Retina (tissue), 1 donor: ENCODE measurements around the gene PCBP4.
A peak's percentile ranks its signal among the peaks of the same experiment; 100 is the strongest.

ENCODE experiments used
- DNase-seq: peaks from one replicate; pipeline ENCODE4 v3.0.0-alpha.2; 2016

Gene PCBP4

DNA sequence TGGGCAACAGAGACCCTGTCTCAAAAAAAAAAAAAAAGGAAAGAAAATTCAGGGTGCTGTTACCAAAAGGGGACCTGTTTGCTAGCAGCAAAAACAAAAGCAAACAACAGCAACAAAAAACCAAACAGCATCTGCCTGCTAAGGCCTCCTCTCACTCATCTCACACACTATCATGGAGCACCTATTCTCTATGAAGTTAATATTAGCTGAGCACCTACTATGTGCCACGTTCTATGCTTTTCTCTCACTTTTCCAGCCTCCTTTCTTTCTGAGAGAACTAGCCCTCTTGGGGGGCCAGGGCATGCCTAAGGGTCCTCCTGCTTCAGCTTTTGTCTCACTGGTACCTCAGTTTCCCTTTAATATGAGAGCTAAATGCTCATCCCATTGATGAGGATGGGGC lies 12.5 kb downstream of the PCBP4 start:
- DNase-seq: no peak

DNA sequence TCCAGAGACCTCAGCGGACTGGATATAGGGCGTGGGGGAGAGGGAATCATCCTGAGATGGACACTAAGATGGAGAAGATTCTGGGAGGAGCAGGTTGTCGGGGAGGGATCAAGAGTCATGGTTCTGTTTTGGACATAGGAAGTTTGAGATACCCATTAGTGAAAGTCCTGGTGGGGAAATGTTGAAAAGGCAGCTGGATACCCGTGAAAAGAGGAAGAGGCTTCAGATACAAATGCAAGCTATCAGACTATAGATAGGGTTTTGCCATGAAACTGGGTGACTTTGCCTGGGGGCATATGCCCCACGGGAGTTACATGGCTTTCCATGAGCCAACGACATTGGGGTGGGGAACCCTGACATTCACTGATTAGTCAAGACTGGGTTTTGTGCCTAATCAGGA lies 13.1 kb downstream of the PCBP4 start:
- DNase-seq: no peak

DNA sequence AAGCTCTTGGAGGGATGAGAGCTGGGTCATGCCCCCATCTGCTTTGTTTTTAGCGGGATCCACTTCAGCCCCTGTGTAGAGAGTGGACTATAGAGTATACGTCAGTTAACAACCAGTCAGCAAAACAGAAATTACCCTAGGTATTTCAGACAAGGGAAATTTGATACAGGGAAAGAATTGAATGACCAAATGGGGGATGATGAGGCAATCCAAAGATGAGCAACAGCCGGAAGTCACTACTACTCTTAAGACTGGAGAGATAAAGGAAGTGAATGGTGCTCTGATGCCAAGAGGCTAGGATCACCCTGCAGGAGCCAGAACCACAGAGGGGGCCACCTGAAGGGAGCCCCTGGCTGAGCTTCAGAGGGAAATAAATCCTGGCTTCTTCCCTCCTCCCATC lies 13.8 kb downstream of the PCBP4 start:
- no peak for DNase-seq

DNA sequence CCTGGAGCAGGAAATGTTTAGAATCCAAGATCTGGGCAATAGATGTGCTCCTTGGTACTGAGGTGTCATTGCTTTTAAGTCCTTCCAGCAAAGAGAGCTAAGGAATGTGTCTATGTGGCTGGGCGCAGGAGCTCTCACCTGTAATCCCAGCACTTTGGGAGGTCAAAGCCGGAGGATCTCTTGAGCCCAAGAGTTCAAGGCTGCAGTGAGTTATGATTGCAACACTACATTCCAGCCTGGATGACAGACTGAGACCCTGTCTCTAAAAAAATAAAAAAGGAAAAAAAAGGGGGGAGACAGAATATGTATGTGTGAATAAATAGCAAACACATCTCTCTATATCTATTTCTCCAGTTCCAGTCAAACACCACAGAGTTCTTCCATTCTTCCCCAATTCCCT lies 16.4 kb downstream of the PCBP4 start:
- no peak for DNase-seq

DNA sequence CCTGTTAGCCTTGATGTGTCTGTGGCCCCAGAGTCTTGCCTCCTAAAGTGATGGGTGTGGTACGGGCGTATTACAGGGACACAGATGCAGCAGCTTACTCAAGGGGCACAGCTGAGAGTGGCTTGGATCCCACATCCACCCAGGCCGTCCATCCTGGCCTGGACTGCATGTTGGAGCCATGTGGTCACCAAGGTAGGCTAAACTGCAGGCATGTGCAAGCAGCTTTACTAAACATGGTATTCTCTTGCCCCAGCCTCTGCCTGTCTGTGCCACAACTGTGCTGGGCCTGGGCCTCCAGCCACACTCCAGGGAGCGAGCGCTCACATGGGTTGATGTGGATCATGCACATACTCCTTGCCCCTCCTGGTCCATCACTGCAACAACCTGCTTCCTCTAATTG lies 18.1 kb downstream of the PCBP4 start:
- DNase-seq: no peak

DNA sequence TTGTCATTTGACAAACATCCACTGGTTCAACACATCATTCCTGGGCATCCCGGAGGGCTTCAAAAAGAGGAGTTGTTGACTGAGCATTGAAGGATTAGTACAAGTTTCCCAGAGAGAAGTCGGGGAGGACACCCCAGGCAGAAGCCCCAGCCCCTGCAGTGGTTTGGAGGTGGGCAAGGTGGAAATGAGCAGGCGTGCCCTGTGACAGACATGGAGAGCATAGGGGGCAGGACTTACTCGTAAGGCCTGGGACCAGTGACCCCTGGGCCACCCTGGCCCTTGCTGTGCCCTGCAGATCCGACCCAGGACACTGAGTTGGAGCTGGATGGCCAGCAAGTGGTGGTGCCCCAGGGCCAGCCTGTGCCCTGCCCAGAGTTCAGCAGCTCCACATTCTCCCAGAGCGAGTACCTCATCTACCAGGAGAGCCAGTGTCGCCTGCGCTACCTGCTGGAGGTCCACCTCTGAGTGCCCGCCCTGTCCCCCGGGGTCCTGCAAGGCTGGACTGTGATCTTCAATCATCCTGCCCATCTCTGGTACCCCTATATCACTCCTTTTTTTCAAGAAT lies 19.2 kb downstream of the PCBP4 start:
- DNase-seq: no peak

DNA sequence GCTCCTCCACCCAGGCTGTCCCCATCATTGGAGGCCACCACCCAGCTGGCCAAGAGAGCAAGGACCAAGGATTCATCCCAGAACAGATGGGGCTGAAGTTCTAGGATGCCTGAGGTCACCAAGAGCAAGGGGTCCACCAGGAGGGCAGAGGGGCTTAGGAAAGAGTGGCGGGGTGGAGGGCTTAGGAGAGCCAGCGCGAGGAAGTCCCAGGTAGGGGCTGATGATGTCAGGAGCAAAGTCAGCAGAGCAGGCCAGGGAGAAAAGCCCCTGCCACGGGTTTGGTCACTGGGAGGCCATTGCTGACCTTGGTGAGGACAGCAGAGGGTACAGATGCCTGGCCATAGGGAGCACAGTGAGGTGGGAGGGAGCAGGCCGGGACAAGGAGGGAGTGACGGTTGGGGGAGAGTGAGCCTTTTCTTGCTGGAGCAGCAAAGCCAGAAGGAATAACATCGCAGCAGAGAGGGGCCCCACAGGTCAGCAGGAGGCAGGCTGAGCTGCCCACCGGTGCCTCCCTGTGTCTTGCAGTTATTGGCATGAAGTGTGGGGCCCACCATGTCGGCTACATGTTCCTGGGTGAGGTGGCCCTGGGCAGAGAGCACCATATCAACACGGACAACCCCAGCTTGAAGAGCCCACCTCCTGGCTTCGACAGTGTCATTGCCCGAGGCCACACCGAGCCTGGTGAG lies 19.9 kb downstream of the PCBP4 start:
- no peak for DNase-seq

DNA sequence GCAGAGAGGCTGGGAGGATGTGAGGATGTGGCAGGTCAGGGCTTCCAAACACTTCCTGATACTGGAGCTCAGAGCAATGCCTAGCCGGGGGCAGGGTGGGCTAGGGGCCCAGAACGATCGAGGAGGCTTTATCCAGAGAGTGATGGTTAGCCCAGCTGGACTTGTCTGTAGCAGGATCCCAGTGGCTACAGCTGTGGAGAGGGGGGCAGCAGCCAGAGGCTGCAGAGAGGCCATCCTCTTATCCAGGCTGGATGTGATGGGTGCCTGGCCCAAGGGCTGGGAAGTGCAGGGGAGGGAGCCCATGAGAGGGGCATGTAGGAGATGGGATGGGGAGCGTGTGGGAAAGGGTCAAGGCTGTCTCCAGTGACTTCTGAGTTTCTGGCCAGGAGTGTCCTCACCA lies 20.5 kb downstream of the PCBP4 start:
- DNase-seq: no peak

DNA sequence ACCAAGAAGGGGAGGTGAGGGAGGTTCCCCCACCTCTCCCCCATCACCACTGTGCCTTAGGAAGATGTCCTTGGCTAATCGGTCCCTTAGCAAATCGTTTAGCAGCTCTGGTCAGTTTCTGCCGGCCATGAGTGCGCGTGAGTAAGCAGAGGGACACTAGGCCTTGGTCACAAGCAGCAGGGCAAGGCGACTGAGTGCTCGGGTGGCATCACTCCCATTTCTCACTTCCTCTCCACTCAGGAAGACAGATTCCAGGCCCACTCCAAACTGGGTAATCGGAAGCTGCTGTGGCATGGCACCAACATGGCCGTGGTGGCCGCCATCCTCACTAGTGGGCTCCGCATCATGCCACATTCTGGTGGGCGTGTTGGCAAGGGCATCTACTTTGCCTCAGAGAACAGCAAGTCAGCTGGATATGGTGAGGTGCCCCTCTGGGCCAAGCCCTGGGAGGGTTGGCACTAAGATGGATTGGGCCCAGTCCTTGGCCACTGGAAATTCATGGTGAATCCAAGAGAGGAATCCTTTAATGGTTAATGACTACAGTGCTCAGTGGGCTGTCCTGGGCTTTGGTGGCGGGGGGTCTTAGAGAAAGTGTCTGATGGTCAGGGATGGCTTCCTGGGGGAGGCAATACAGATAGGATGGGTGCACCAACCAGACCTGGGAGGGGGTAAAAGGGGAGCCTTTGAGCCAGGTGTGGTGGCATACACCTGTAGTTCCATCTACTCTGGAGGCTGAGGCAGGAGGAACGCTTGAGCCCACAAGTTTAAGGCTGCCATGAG lies 21.1 kb downstream of the PCBP4 start:
- DNase-seq: no peak

DNA sequence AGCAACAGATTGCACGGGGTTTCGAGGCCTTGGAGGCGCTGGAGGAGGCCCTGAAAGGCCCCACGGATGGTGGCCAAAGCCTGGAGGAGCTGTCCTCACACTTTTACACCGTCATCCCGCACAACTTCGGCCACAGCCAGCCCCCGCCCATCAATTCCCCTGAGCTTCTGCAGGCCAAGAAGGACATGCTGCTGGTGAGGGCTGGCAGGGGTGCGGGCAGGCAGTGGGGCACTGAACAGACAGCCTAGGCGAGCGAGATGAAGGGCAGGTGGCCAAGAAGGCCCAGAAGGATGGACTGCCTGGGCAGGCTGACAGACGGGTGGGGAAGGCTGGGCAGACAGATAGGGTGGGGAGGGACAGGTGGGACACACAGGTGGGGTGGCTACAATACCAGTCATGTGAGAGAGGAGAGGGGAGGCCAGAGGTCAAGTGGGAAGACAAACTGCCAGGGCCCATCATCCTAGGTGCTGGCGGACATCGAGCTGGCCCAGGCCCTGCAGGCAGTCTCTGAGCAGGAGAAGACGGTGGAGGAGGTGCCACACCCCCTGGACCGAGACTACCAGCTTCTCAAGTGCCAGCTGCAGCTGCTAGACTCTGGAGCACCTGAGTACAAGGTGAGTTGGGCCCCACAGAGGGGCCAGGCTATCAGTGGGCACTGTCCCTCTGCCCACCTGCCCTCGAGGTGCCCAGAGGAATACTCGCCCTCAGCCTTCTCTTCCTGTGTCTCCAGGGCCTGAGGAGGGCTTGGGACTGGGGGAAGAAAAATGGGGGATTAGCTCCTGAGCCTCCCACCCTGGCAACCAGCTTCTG lies 22.0 kb downstream of the PCBP4 start:
- no peak for DNase-seq

DNA sequence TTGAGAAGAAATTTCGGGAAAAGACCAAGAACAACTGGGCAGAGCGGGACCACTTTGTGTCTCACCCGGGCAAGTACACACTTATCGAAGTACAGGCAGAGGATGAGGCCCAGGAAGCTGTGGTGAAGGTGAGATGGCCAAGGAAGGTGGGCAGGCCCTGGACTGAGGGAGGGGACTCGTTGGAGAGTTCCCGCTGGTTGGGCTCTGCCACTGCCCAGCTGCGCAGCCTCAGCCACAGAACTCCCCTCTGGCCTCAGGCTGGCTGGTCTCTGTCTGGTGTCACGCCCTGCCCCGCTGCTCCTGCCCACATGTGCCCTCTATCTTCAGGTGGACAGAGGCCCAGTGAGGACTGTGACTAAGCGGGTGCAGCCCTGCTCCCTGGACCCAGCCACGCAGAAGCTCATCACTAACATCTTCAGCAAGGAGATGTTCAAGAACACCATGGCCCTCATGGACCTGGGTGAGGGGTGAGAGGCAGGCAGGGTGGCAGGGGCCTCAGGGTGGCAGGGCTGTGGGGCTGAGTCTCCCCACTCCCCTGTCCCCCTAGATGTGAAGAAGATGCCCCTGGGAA lies 22.7 kb downstream of the PCBP4 start:
- DNase-seq: no peak

DNA sequence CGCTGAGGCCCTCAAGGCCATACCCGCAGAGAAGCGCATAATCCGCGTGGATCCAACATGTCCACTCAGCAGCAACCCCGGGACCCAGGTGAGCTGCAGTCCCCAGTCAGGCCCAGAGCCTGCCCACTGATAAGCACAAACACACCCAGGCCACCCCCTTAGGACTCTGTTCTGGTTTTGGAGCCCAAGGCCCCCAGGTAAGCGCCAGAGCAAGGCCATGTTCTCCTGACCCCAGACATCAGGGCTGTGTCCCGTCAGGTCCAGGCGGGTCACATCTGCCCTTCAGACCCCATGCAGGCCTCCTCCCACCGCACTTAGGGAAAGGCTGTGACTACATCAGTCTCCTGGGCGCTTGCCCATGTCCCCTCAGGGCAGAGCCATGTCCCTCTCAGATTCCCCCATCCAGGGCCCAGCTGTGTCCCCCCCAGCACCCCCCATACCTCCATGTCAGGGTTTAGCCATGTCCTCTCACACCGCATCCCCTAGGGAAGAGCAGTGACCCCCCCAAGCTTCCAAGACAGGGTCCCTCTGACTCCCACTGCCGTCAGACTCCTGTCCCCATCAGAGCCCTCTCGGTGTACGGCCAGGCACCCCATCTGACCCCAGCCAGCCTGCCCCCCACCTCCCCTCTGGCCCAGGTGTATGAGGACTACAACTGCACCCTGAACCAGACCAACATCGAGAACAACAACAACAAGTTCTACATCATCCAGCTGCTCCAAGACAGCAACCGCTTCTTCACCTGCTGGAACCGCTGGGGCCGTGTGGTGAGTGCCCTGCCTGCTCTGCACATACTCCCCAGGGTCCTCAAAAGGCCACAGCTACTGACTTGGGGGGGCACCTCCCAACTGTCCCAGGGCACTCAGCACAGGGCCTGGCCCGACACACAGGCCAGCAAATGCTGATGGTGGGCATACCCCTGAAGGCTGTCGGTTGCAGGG lies 23.5 kb downstream of the PCBP4 start:
- DNase-seq: no peak

DNA sequence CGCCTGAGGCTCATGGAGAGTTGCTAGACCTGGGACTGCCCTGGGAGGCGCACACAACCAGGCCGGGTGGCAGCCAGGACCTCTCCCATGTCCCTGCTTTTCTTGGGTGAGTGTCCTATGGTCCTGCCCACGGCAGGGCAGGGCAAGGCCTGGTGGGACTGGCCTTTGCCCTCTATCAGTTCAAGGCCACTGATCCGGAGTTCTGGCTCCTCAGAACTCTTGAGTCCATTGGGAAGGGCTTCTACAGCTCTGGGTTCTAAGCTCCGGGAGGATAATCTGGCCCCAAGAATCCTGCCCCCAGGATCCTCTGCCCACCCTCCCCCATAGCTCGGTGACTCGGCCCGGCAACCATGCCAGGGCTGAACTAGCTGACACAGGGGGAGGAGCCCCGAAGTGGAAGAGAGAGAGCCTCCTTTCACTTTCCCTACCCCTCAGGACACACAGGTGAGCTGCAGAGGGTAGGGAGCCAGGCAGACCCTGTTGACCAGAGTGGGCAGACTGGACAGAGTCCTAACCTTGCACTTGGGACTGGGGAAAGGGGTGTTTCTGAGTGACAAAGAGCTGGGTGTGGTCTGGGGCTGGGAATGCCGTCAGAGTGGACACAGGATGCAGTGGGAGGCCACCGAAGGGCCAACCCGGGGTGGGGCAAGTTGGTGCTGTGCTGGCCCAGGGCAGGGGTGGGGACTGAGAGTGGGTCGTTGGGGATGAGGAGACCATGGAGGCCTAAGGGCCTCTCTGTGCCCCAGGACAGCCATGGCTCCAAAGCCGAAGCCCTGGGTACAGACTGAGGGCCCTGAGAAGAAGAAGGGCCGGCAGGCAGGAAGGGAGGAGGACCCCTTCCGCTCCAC lies 24.4 kb downstream of the PCBP4 start:
- DNase-seq: no peak

DNA sequence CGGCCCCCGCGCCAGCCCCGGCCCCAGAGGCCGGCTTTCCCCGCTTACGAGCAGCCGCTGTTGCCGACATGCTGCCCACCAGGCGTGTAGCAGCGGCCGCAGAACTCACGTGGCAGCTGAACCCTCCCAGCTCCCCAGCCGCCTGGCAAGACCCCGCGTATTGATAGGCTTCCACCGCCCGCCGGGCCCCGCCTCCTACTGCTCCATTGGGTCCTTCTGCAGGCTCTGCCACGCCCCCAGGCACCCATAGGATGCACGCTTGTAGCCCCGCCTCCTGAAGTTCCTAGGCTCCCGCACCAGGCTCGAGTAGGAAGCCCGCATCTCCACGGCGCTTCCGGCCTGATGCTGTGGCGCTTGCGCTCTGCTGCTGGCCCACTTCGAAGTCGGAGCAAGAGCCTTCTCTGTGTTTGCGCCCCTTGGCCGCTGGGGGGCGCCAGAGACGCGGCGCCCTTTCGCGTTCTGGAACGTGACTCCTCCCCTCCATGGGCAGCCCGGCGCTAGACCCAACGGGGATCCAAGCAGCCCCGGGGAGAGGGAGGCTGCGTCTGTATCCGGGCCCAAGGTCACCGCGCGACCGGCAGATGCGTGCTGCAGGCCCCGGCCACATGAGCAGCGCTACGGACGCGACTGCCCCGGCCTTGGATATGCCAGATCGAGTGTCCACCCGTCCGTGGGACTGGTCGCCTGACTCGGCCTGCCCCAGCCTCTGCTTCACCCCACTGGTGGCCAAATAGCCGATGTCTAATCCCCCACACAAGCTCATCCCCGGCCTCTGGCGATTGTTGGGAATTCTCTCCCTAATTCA lies 25.3 kb downstream of the PCBP4 start, which contains the start of the genes PARP3 and RRP9:
PARP3 (plus strand) TSS at position 566 of the 805 bp plus-strand sequence. CDS start 993 bp downstream, outside the sequence.
RRP9 (minus strand) TSS at position 107 of the 805 bp plus-strand sequence; CDS start at position 70, 37 bp downstream.
- DNase-seq: peak; percentile 100

DNA sequence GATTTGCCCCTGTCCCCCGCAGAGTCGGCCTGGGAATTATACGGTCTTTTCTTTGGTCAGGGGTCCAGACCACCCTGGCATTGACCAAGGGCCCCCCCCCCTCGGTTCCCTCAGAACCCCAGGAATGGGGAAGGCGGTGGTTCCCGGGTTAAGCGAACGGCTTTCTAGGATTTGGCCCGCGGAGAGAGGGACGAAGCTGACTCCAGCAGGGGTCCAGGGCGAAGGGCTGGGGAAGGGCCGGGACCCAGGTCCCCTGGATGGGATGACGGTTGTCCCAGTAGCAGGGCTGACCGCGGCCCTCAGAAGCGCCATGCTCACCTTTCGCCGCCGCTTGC lies 25.8 kb downstream of the PCBP4 start:
- no peak for DNase-seq

DNA sequence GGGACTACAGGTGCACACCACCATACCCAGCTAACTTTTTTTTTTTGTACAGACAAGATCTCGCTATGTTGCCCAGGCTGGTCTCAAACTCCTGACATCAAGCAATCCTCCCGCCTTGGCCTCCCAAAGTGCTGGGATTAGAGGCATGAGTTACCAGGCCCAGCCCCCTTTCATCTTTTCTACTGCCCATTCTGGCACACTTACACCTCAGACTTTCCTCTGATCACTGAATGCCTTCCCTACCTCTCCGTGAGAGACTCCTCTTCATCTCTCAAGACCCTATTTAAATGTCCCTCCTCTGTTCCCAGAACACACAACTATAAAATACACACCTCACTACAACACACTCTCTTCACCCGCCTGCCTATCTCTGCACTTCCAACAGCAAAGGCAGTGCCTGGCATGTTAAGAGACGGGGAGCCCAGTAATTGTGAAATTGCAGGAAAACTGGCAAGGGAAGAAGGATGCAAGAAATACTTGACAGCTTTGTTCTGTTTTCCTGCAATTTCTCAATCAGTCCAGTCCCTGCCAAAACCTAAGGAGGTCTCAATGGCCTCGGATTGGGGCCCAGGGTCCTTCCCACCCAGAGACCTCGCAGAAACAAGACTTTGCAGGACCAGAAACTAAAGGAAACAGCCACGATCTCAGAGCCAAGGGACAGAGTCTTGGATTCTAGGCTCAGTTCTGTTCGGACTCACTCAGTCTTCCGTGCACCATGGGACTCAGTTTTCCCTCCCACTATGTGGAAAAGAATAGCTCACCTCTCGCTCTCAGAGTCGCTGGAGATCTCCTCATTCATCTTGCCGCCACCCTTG lies 26.4 kb downstream of the PCBP4 start:
- DNase-seq: no peak

DNA sequence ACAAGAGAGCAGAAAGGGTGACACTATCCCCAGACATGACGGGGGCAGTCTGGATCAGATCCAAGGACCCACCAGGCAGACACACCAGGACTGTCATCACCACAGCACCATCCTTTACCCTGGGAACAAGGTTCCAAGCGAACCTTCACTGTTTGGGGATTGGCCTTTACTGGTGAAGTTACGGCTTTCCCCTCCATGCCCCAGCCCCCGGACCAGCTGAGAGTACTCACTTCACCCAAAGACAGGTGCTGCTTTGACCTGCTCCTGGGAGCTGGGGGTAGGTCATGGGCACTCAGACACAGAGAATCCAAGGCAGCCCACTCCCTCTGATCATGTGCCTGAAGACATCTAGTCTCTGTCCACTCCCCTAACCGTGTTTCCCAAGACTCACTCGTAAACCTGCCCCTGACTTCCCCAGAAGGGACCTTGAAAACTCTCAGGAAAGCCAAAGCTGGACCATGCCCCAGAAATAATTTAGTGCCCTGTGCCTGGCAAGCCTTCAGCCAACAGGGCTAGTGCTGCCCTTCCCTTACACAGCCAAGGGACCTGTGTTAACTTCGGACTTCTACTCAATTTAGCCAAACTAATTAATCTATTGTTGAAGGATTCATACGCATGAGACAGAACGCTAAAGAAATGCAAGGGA lies 28.4 kb downstream of the PCBP4 start:
- DNase-seq: no peak
